Neural cell (in vitro differentiated cells): ENCODE results near the gene ABCA10.

Experiments used
- CTCF ChIP-seq: fragments of 450-650 bp; IDR thresholded peaks from 2 replicates; pipeline ENCODE4 v1.5.1; 2014; ENCODE audit warnings: antibody characterized with exemption, mild to moderate bottlenecking, moderate library complexity; ENCODE audit not compliant: poor library complexity, severe bottlenecking
- EP300 ChIP-seq: fragments of 450-650 bp; conservative IDR thresholded peaks from 2 replicates; pipeline ENCODE4 v1.6.1; 2014; ENCODE audit warnings: antibody characterized with exemption, mild to moderate bottlenecking, moderate library complexity; ENCODE audit not compliant: poor library complexity, severe bottlenecking
- EZH2 ChIP-seq: fragments of 200-600, 300-800 bp; shearing (Covaris generic), sonication (generic); IDR thresholded peaks from 2 replicates; pipeline ENCODE4 v1.6.1; 2014; ENCODE audit warnings: antibody characterized with exemption, low read length, borderline replicate concordance, mild to moderate bottlenecking; ENCODE audit not compliant: insufficient read depth, poor library complexity, severe bottlenecking
- MXI1 ChIP-seq: fragments of 450-650 bp; conservative IDR thresholded peaks from 2 replicates; pipeline ENCODE4 v1.6.1; 2014; ENCODE audit warnings: antibody characterized with exemption, mild to moderate bottlenecking; ENCODE audit not compliant: poor library complexity, severe bottlenecking
- POLR2AphosphoS5 ChIP-seq: IDR thresholded peaks from 2 replicates; pipeline ENCODE4 v1.6.1; 2012
- RAD21 ChIP-seq: fragments of 450-650 bp; conservative IDR thresholded peaks from 2 replicates; pipeline ENCODE4 v1.6.1; 2014; ENCODE audit warnings: antibody characterized with exemption, mild to moderate bottlenecking, moderate library complexity
- REST ChIP-seq: IDR thresholded peaks from 2 replicates; pipeline ENCODE4 v1.6.1; 2012; ENCODE audit warnings: borderline replicate concordance
- SMC3 ChIP-seq: fragments of 450-650 bp; conservative IDR thresholded peaks from 2 replicates; pipeline ENCODE4 v1.6.1; 2014; ENCODE audit warnings: antibody characterized with exemption, mild to moderate bottlenecking, moderate library complexity; ENCODE audit not compliant: poor library complexity
- TAF1 ChIP-seq: IDR thresholded peaks from 2 replicates; pipeline ENCODE4 v1.6.1; 2012; ENCODE audit warnings: low read depth

GRCh38 chr17:69179227-69179952 is 49.2 kb downstream of the ABCA10 start:
- no peak for TF ChIP-seq CTCF
- no peak for TF ChIP-seq EZH2
- TF ChIP-seq POLR2AphosphoS5 = no peak
- TF ChIP-seq REST = no peak
- TF ChIP-seq RAD21 = no peak
- no peak for TF ChIP-seq EP300
- no peak for TF ChIP-seq TAF1
- TF ChIP-seq MXI1 = no peak
- no peak for TF ChIP-seq SMC3
